ENCODE measurements around the gene SLC5A3. TPM values are rescaled to one million over a fixed set of nuclear protein-coding genes. Genes with fewer than 3 reads are reported as not detected.

The SLC5A3 gene
- total and polyA plus RNA-seq, 2 donors (not counting 1 experiment from before 2014, with no cell fraction given) = 1.2 to 16.7 TPM

GRCh38 chr21:34110594-34111202 is 37.3 kb downstream of the SLC5A3 start:
- Histone ChIP-seq H3K79me2 (ENCODE audit: control insufficient read depth, insufficient read depth, low read length) (peaks cover 26% of the 10 kb centered on the region), H3K27me3 (replicated peaks in 1 of 4; ENCODE audit: control extremely low read depth in 1 of 4, control insufficient read depth in 3 of 4, insufficient read depth in 4 of 4, low read length in 3 of 4) (no peaks in the 10 kb centered on the region), H3K4me3 (ENCODE audit: control extremely low read depth in 1 of 5, extremely low read depth in 1 of 5, insufficient read depth in 1 of 5, low read depth in 2 of 5, low read length in 4 of 5) (no peak overlapping the region), H3K9ac (ENCODE audit: low read length) (no peak overlapping the region), H2AFZ (ENCODE audit: insufficient read depth, low read depth, low read length, poor library complexity, severe bottlenecking) (no peak overlapping the region), H3K4me1 (ENCODE audit: control insufficient read depth in 2 of 2, insufficient read depth in 2 of 2, low read length in 2 of 2) (no peaks in the 10 kb centered on the region), H3K4me2 (replicated peaks; ENCODE audit: low read depth, low read length, poor library complexity, severe bottlenecking) (no peak overlapping the region), H4K20me1 (ENCODE audit: control insufficient read depth, insufficient read depth, low read length, poor library complexity, severe bottlenecking) (peaks cover 13% of the 10 kb centered on the region), H3K36me3 (replicated peaks in 1 of 2; ENCODE audit: control extremely low read depth in 1 of 2, control insufficient read depth in 1 of 2, extremely low read depth in 1 of 2, insufficient read depth in 2 of 2, low read length in 1 of 2) (no peaks in the 10 kb centered on the region), H3K27ac (ENCODE audit: low read length in 2 of 2) (no peak overlapping the region), H3K9me3 (ENCODE audit: control extremely low read depth in 1 of 3, control insufficient read depth in 2 of 3, insufficient read depth in 1 of 3, low read length in 2 of 3) (no peaks in the 10 kb centered on the region)
- H3K4me1 Mint-ChIP-seq = peaks cover 28% of the 10 kb centered on the region
- no peak for TF ChIP-seq EZH2 (IDR thresholded peaks at IDR 0.05; ENCODE audit: borderline replicate concordance, insufficient read depth, low read depth, low read length, poor library complexity, severe bottlenecking)
- TF ChIP-seq CTCF (IDR thresholded peaks at IDR 0.05) = no peak
- no peaks in the 10 kb centered on the region for H3K9me3 Mint-ChIP-seq (ENCODE audit: insufficient read depth)
- no peak overlapping the region for H3K4me3 Mint-ChIP-seq
- ATAC-seq (ENCODE audit: low read depth) (no peak), DNase-seq (no peak)
- WGBS (ENCODE audit: insufficient coverage) = 100% methylated on average over 6 of the region's 8 CpGs
- CTCF ChIA-PET = interaction anchor here (0.5 to 1.3 kb wide), 3 partner anchors 24 to 237 kb away, joined by 3 to 5 read pairs (median 4); no protein-coding TSS in a partner anchor
- no peaks in the 10 kb centered on the region for H3K27me3 Mint-ChIP-seq
- H3K27ac Mint-ChIP-seq = no peak overlapping the region
- intact Hi-C loops (cut with micrococcal nuclease) = no loop called here
- POLR2A ChIA-PET = interaction anchor here (0.5 to 0.7 kb wide), 2 partner anchors 91 to 1363 kb away, joined by 4 read pairs; no protein-coding TSS in a partner anchor

- DNase-seq = no peak
- intact Hi-C loops (cut with micrococcal nuclease) = no loop called here
- Histone ChIP-seq H3K4me3 (ENCODE audit: control extremely low read depth in 1 of 5, extremely low read depth in 1 of 5, insufficient read depth in 1 of 5, low read depth in 2 of 5, low read length in 4 of 5) (no peak overlapping the region), H3K9ac (ENCODE audit: low read length) (no peak overlapping the region), H4K20me1 (ENCODE audit: control insufficient read depth, insufficient read depth, low read length, poor library complexity, severe bottlenecking) (peaks cover 20% of the 10 kb centered on the region), H3K27ac (ENCODE audit: low read length in 2 of 2) (no peak overlapping the region), H3K9me3 (ENCODE audit: control extremely low read depth in 1 of 3, control insufficient read depth in 2 of 3, insufficient read depth in 1 of 3, low read length in 2 of 3) (no peaks in the 10 kb centered on the region), H2AFZ (ENCODE audit: insufficient read depth, low read depth, low read length, poor library complexity, severe bottlenecking) (no peak overlapping the region), H3K36me3 (replicated peaks in 1 of 2; ENCODE audit: control extremely low read depth in 1 of 2, control insufficient read depth in 1 of 2, extremely low read depth in 1 of 2, insufficient read depth in 2 of 2, low read length in 1 of 2) (no peaks in the 10 kb centered on the region), H3K4me2 (replicated peaks; ENCODE audit: low read depth, low read length, poor library complexity, severe bottlenecking) (no peak overlapping the region), H3K4me1 (ENCODE audit: control insufficient read depth in 2 of 2, insufficient read depth in 2 of 2, low read length in 2 of 2) (no peaks in the 10 kb centered on the region), H3K79me2 (ENCODE audit: control insufficient read depth, insufficient read depth, low read length) (peaks cover 40% of the 10 kb centered on the region), H3K27me3 (replicated peaks in 1 of 4; ENCODE audit: control extremely low read depth in 1 of 4, control insufficient read depth in 3 of 4, insufficient read depth in 4 of 4, low read length in 3 of 4) (no peaks in the 10 kb centered on the region)
- no peaks in the 10 kb centered on the region for H3K9me3 Mint-ChIP-seq (ENCODE audit: insufficient read depth)
- H3K4me3 Mint-ChIP-seq = no peak overlapping the region
- TF ChIP-seq CTCF (IDR thresholded peaks at IDR 0.05) (no peak), EZH2 (IDR thresholded peaks at IDR 0.05; ENCODE audit: borderline replicate concordance, insufficient read depth, low read depth, low read length, poor library complexity, severe bottlenecking) (no peak)
- WGBS (ENCODE audit: insufficient coverage) = no CpG with 5 or more reads among the region's 6 CpGs
- H3K4me1 Mint-ChIP-seq = peaks cover 32% of the 10 kb centered on the region
- ChIA-PET POLR2A (no interaction called here), CTCF (interaction anchor here (0.8 kb wide), 1 partner anchor 189 kb away, joined by 3 read pairs; no protein-coding TSS in a partner anchor)
- ATAC-seq (ENCODE audit: low read depth) = no peak
- H3K27me3 Mint-ChIP-seq = no peaks in the 10 kb centered on the region
- H3K27ac Mint-ChIP-seq = no peak overlapping the region
Observed at GRCh38 chr21:34112316-34113033, 39.1 kb downstream of the SLC5A3 start.

All from B cell (primary cell).